ENCODE measurements around the gene CRB1.
A peak's percentile ranks its signal among the peaks of the same experiment; 100 is the strongest.

CRB1 gene

DNA sequence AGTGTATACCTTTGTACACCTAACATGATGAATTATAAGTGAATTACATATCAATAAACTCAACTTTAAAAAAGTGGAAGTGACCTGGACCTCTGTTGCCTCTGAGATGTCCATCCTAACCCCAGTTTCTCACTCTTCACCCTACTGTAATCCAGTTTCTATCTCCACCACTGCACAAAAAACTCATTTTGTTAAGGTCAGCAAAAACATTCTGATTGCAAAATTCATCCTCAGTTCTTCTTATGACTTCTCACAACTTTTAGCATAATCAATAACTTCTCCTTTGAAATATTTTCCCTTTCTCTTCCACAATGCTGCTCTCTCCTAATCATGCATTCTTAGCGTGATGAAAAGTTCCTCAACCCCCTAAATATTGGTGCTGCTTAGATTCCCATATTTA is 129.8 kb downstream of the CRB1 start:
- ChIA-PET CTCF (interaction anchor here (0.6 to 0.8 kb wide), 2 partner anchors 22 to 500 kb away, joined by 3 to 4 read pairs; no protein-coding TSS in a partner anchor), POLR2A (no interaction called here)
- no peaks in the 10 kb centered on the region for H3K36me3 ChIP-seq (ENCODE audit: control insufficient read depth in 2 of 2, insufficient read depth in 1 of 2, low read length in 2 of 2)
- TF ChIP-seq, protein P1, sequence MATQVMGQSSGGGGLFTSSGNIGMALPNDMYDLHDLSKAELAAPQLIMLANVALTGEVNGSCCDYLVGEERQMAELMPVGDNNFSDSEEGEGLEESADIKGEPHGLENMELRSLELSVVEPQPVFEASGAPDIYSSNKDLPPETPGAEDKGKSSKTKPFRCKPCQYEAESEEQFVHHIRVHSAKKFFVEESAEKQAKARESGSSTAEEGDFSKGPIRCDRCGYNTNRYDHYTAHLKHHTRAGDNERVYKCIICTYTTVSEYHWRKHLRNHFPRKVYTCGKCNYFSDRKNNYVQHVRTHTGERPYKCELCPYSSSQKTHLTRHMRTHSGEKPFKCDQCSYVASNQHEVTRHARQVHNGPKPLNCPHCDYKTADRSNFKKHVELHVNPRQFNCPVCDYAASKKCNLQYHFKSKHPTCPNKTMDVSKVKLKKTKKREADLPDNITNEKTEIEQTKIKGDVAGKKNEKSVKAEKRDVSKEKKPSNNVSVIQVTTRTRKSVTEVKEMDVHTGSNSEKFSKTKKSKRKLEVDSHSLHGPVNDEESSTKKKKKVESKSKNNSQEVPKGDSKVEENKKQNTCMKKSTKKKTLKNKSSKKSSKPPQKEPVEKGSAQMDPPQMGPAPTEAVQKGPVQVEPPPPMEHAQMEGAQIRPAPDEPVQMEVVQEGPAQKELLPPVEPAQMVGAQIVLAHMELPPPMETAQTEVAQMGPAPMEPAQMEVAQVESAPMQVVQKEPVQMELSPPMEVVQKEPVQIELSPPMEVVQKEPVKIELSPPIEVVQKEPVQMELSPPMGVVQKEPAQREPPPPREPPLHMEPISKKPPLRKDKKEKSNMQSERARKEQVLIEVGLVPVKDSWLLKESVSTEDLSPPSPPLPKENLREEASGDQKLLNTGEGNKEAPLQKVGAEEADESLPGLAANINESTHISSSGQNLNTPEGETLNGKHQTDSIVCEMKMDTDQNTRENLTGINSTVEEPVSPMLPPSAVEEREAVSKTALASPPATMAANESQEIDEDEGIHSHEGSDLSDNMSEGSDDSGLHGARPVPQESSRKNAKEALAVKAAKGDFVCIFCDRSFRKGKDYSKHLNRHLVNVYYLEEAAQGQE (tag by site-specific recombination; IDR thresholded peaks at IDR 0.05) = no peak
- no peak for TF ChIP-seq SP2 (tag by site-specific recombination; IDR thresholded peaks at IDR 0.05)
- TF ChIP-seq ZNF174 (tag by site-specific recombination; IDR thresholded peaks at IDR 0.05) = no peak
- TF ChIP-seq ZNF223 (tag by site-specific recombination; IDR thresholded peaks at IDR 0.05) = no peak
- TF ChIP-seq ZNF211 (tag by site-specific recombination; IDR thresholded peaks at IDR 0.05; ENCODE audit: low read depth) = no peak
- TF ChIP-seq, protein P2, sequence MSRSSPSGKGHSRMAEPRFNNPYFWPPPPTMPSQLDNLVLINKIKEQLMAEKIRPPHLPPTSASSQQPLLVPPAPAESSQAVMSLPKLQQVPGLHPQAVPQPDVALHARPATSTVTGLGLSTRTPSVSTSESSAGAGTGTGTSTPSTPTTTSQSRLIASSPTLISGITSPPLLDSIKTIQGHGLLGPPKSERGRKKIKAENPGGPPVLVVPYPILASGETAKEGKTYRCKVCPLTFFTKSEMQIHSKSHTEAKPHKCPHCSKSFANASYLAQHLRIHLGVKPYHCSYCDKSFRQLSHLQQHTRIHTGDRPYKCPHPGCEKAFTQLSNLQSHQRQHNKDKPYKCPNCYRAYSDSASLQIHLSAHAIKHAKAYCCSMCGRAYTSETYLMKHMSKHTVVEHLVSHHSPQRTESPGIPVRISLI (tag by site-specific recombination; IDR thresholded peaks at IDR 0.05) = no peak
- TF ChIP-seq MZF1 (tag by site-specific recombination; IDR thresholded peaks at IDR 0.05; ENCODE audit: borderline replicate concordance) = no peak
- no peaks in the 10 kb centered on the region for H3K9me3 ChIP-seq (ENCODE audit: control insufficient read depth, insufficient read depth, low read depth, low read length)
- no peaks in the 10 kb centered on the region for H3K4me1 ChIP-seq (ENCODE audit: control insufficient read depth, insufficient read depth, low read length)
- no peak overlapping the region for H3K4me3 ChIP-seq (ENCODE audit: low read depth, low read length)
- H3K27ac ChIP-seq (ENCODE audit: extremely low read depth, low read depth, low read length) = no peak overlapping the region

DNA sequence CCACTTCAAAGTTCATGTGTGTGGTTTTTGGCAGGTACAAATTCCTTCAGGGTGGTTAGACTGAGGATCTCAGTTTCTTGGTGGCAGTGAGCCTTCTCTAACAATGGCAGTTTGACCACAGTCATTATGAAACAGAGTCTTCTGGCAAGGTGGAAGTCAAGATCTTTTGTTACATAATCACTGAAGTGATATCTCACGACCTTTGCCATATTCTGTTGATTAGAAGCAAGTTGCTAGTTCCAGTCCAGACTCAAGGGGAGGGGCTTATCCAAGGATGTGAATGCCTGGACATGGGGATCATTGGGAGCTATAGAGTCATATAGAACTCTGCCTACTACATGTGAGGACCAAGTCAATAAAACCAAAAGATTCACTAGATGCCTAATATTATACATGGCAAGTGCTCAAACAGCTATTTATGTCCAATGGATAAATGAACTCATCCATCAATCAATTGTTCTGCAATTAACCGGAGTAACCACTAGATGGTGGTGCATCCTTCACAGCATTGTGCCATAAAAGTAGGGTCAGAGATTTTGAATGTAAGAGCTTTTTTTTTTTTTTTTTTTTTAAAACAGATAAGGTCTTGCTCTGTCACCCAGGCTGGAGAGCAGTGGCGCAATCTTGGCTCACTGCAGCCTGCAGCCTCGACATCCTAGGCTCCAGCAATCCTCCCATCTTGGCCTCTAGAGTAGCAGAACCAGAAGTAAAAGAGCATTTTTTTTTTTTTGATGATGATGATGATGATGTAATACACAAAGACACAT is 131.9 kb downstream of the CRB1 start:
- ChIA-PET POLR2A (interaction anchor here (0.6 kb wide), 1 partner anchor 77 kb away, joined by 4 read pairs; no protein-coding TSS in a partner anchor), CTCF (interaction anchor here (0.6 to 2.0 kb wide), 34 partner anchors 8 to 1049 kb away, joined by 3 to 16 read pairs (median 4); no protein-coding TSS in a partner anchor)
- no peaks in the 10 kb centered on the region for H3K36me3 ChIP-seq (ENCODE audit: control insufficient read depth in 2 of 2, insufficient read depth in 1 of 2, low read length in 2 of 2)
- H3K4me3 ChIP-seq (ENCODE audit: low read depth, low read length) = no peak overlapping the region
- H3K27ac ChIP-seq (ENCODE audit: extremely low read depth, low read depth, low read length) = no peak overlapping the region
- H3K9me3 ChIP-seq (ENCODE audit: control insufficient read depth, insufficient read depth, low read depth, low read length) = no peaks in the 10 kb centered on the region
- H3K4me1 ChIP-seq (ENCODE audit: control insufficient read depth, insufficient read depth, low read length) = no peaks in the 10 kb centered on the region
- TF ChIP-seq, protein P3, sequence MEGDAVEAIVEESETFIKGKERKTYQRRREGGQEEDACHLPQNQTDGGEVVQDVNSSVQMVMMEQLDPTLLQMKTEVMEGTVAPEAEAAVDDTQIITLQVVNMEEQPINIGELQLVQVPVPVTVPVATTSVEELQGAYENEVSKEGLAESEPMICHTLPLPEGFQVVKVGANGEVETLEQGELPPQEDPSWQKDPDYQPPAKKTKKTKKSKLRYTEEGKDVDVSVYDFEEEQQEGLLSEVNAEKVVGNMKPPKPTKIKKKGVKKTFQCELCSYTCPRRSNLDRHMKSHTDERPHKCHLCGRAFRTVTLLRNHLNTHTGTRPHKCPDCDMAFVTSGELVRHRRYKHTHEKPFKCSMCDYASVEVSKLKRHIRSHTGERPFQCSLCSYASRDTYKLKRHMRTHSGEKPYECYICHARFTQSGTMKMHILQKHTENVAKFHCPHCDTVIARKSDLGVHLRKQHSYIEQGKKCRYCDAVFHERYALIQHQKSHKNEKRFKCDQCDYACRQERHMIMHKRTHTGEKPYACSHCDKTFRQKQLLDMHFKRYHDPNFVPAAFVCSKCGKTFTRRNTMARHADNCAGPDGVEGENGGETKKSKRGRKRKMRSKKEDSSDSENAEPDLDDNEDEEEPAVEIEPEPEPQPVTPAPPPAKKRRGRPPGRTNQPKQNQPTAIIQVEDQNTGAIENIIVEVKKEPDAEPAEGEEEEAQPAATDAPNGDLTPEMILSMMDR (tag by site-specific recombination; IDR thresholded peaks at IDR 0.05) = peak; percentile 40
- TF ChIP-seq, protein P4, sequence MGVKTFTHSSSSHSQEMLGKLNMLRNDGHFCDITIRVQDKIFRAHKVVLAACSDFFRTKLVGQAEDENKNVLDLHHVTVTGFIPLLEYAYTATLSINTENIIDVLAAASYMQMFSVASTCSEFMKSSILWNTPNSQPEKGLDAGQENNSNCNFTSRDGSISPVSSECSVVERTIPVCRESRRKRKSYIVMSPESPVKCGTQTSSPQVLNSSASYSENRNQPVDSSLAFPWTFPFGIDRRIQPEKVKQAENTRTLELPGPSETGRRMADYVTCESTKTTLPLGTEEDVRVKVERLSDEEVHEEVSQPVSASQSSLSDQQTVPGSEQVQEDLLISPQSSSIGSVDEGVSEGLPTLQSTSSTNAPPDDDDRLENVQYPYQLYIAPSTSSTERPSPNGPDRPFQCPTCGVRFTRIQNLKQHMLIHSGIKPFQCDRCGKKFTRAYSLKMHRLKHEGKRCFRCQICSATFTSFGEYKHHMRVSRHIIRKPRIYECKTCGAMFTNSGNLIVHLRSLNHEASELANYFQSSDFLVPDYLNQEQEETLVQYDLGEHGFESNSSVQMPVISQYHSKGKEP (tag by site-specific recombination; IDR thresholded peaks at IDR 0.05) = 0 out of 2 replicates have a peak, but pooled peaks have one; percentile 18
- TF ChIP-seq, protein P5, sequence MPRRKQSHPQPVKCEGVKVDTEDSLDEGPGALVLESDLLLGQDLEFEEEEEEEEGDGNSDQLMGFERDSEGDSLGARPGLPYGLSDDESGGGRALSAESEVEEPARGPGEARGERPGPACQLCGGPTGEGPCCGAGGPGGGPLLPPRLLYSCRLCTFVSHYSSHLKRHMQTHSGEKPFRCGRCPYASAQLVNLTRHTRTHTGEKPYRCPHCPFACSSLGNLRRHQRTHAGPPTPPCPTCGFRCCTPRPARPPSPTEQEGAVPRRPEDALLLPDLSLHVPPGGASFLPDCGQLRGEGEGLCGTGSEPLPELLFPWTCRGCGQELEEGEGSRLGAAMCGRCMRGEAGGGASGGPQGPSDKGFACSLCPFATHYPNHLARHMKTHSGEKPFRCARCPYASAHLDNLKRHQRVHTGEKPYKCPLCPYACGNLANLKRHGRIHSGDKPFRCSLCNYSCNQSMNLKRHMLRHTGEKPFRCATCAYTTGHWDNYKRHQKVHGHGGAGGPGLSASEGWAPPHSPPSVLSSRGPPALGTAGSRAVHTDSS (tag by site-specific recombination; IDR thresholded peaks at IDR 0.05) = peak; percentile 77
- TF ChIP-seq ZBTB17 (tag by site-specific recombination; IDR thresholded peaks at IDR 0.05) = peak; percentile 69; the same call in 1 of the 2 replicates
- no peak for TF ChIP-seq OVOL3 (tag by site-specific recombination; IDR thresholded peaks at IDR 0.05)
- no peak for TF ChIP-seq ZNF391 (tag by site-specific recombination; IDR thresholded peaks at IDR 0.05; ENCODE audit: borderline replicate concordance, low read depth)
- TF ChIP-seq, protein P6, sequence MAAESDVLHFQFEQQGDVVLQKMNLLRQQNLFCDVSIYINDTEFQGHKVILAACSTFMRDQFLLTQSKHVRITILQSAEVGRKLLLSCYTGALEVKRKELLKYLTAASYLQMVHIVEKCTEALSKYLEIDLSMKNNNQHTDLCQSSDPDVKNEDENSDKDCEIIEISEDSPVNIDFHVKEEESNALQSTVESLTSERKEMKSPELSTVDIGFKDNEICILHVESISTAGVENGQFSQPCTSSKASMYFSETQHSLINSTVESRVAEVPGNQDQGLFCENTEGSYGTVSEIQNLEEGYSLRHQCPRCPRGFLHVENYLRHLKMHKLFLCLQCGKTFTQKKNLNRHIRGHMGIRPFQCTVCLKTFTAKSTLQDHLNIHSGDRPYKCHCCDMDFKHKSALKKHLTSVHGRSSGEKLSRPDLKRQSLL (tag by site-specific recombination; IDR thresholded peaks at IDR 0.05) = peak; percentile 38; the same call in 1 of the 2 replicates
- TF ChIP-seq, protein P2 (tag by site-specific recombination; IDR thresholded peaks at IDR 0.05) = peak; percentile 98
- no peak for TF ChIP-seq SP2 (tag by site-specific recombination; IDR thresholded peaks at IDR 0.05)
- TF ChIP-seq ZNF660 (tag by site-specific recombination; IDR thresholded peaks at IDR 0.05) = 0 out of 2 replicates have a peak, but pooled peaks have one; percentile 48
